SK-N-SH treated with all-trans-retinoic acid at 6 μM for 48 hours (cell line): ENCODE results near the gene RNPEP.

ENCODE experiments used
- CSDC2 ChIP-seq: fragments of 250-450 bp; sonication (Bioruptor Pico); IDR thresholded peaks from 2 replicates; pipeline ENCODE4 v1.5.0; 2020; ENCODE audit warnings: mild to moderate bottlenecking, moderate library complexity
- PPARA ChIP-seq: fragments of 250-450 bp; sonication (Bioruptor Pico); IDR thresholded peaks from 2 replicates; pipeline ENCODE4 v1.5.0; 2020; ENCODE audit warnings: mild to moderate bottlenecking, borderline replicate concordance
- ZFP3 ChIP-seq: fragments of 250-450 bp; sonication (Bioruptor Pico); IDR thresholded peaks from 2 replicates; pipeline ENCODE4 v1.5.0; 2020; ENCODE audit warnings: mild to moderate bottlenecking, moderate library complexity
- ZFP30 ChIP-seq: fragments of 450-650 bp; formaldehyde crosslinking; IDR thresholded peaks from 2 replicates; pipeline ENCODE4 v1.5.0; 2022; ENCODE audit warnings: mild to moderate bottlenecking, moderate library complexity
- ZNF565 ChIP-seq: fragments of 450-650 bp; formaldehyde crosslinking; conservative IDR thresholded peaks from 2 replicates; pipeline ENCODE4 v1.5.0; 2020; ENCODE audit warnings: low read depth, mild to moderate bottlenecking, moderate library complexity
- TF ChIP-seq, protein P1 (sequence below): fragments of 250-450 bp; sonication (Bioruptor Pico); IDR thresholded peaks from 2 replicates; pipeline ENCODE4 v1.5.1; 2020; ENCODE audit warnings: low read depth, mild to moderate bottlenecking, moderate library complexity
- TF ChIP-seq, protein P2 (sequence below): fragments of 250-450 bp; sonication (Bioruptor Pico); IDR thresholded peaks from 2 replicates; pipeline ENCODE4 v1.5.1; 2021; ENCODE audit warnings: mild to moderate bottlenecking, moderate library complexity

DNA sequence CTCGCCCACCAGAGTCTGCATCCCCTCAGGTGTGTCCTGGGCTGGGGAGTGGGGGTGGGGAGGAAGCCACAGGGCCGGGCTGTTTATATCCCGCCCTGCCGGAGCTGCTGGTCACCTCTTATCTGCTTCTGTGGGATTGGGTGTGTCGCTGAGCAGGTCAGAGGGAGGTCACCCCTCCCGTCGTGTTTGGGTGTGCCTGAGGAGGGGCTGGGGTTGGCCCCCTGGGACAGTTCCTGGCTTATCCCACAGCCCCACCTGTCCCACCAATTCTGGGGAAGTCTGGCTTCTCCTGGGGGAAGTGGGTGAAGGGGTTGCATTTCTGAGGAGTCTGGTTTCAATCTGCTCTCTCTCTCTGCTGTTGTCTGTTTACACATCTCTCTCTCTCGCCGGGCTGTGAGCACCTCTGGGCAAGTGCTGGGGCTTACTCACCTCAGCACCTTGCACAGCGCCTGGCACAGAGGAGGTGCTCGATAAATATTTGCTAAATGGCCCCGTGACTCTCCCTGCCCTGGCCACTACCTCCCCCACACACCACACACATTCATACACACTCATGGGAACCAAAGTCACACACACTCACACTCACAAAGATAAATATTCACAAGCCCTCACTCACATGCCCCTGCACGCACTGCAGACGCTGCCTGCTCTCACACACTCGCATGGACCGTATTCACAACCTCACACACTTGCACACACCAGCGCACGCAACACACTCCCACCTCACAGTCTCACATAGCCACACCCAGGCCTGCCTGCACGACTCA, 36.2 kb downstream of the RNPEP start:
- TF ChIP-seq, protein P1, sequence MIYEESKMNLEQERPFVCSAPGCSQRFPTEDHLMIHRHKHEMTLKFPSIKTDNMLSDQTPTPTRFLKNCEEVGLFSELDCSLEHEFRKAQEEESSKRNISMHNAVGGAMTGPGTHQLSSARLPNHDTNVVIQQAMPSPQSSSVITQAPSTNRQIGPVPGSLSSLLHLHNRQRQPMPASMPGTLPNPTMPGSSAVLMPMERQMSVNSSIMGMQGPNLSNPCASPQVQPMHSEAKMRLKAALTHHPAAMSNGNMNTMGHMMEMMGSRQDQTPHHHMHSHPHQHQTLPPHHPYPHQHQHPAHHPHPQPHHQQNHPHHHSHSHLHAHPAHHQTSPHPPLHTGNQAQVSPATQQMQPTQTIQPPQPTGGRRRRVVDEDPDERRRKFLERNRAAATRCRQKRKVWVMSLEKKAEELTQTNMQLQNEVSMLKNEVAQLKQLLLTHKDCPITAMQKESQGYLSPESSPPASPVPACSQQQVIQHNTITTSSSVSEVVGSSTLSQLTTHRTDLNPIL (CRISPR knock-in tag): no peak
- TF ChIP-seq ZNF565 (no peak), ZFP30 (no peak), CSDC2 (no peak), PPARA (CRISPR knock-in tag) (no peak), ZFP3 (CRISPR knock-in tag) (no peak)
- TF ChIP-seq, protein P2, sequence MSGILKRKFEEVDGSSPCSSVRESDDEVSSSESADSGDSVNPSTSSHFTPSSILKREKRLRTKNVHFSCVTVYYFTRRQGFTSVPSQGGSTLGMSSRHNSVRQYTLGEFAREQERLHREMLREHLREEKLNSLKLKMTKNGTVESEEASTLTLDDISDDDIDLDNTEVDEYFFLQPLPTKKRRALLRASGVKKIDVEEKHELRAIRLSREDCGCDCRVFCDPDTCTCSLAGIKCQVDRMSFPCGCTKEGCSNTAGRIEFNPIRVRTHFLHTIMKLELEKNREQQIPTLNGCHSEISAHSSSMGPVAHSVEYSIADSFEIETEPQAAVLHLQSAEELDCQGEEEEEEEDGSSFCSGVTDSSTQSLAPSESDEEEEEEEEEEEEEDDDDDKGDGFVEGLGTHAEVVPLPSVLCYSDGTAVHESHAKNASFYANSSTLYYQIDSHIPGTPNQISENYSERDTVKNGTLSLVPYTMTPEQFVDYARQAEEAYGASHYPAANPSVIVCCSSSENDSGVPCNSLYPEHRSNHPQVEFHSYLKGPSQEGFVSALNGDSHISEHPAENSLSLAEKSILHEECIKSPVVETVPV (CRISPR knock-in tag): no peak
